GM19372 (cell line): Measurements from ENCODE around the gene ATP5PO.
"Not testable (repeated sequence)": the region's sequence is repeated elsewhere in the genome, so short reads cannot be mapped to it uniquely, and the experiment has no call there.

ENCODE experiments used
- ATAC-seq: cut with Tn5 transposase; IDR thresholded peaks from one replicate; pipeline ENCODE4 v1.9.1; 2021; ENCODE audit warnings: mild to moderate bottlenecking, low read depth, moderate library complexity; ENCODE audit not compliant: unreplicated experiment

The ATP5PO gene

GRCh38 chr21:33942426-33942825 is 26.8 kb upstream of the ATP5PO start:
- ATAC-seq = no peak

- no peak for ATAC-seq
Measured at GRCh38 chr21:33940881-33941245, 25.3 kb upstream of the ATP5PO start.

GRCh38 chr21:33940164-33940880 is 24.7 kb upstream of the ATP5PO start:
- no peak for ATAC-seq

- no peak for ATAC-seq
Measured at GRCh38 chr21:33939226-33939625, 23.6 kb upstream of the ATP5PO start.

- no peak for ATAC-seq
Measured at GRCh38 chr21:33938381-33938780, 22.8 kb upstream of the ATP5PO start.

GRCh38 chr21:33937931-33938339 is 22.3 kb upstream of the ATP5PO start:
- ATAC-seq = no peak

- ATAC-seq = no peak
Measured at GRCh38 chr21:33937146-33937545, 21.5 kb upstream of the ATP5PO start.

- ATAC-seq = no peak
Measured at GRCh38 chr21:33936301-33937038, 20.9 kb upstream of the ATP5PO start.

- ATAC-seq = no peak
Measured at GRCh38 chr21:33932731-33933130, 17.1 kb upstream of the ATP5PO start.

GRCh38 chr21:33931799-33932390 is 16.3 kb upstream of the ATP5PO start:
- ATAC-seq = no peak

- ATAC-seq = not testable (repeated sequence)
Measured at GRCh38 chr21:33931052-33931798, 15.6 kb upstream of the ATP5PO start.

- ATAC-seq = not testable (repeated sequence)
Measured at GRCh38 chr21:33926248-33926647, 10.6 kb upstream of the ATP5PO start.

GRCh38 chr21:33924766-33925100 is 9.1 kb upstream of the ATP5PO start:
- ATAC-seq = no peak

- ATAC-seq = peak; percentile 84
Measured at GRCh38 chr21:33924079-33924765, 8.6 kb upstream of the ATP5PO start.

GRCh38 chr21:33917421-33917820 is 1.8 kb upstream of the ATP5PO start:
- ATAC-seq = no peak

- ATAC-seq = no peak
Measured at GRCh38 chr21:33916200-33916567, 580 bp upstream of the ATP5PO start.

- ATAC-seq = no peak
Measured at GRCh38 chr21:33914188-33914587, 1.4 kb downstream of the ATP5PO start.

GRCh38 chr21:33909756-33910155 is 5.8 kb downstream of the ATP5PO start:
- ATAC-seq = no peak

GRCh38 chr21:33908760-33909159 is 6.8 kb downstream of the ATP5PO start:
- no peak for ATAC-seq

GRCh38 chr21:33904041-33904440 is 11.6 kb downstream of the ATP5PO start:
- no peak for ATAC-seq

- no peak for ATAC-seq
Measured at GRCh38 chr21:33902349-33902748, 13.3 kb downstream of the ATP5PO start.
